Trophoblast cell (in vitro differentiated cells and primary cell): ENCODE results near the gene NBAS.
A peak's percentile ranks its signal among the peaks of the same experiment; 100 is the strongest.

Experiments
- DNase-seq, 2 donors: peaks; one replicate each; pipeline ENCODE4 v3.0.0-alpha.2; 2016
- H2AFZ ChIP-seq: 2 replicates; pipeline ENCODE4 v1.6.1; 2013; ENCODE audit warnings: low read length, moderate library complexity, mild to moderate bottlenecking; ENCODE audit not compliant: insufficient read depth, poor library complexity
- H2AK5ac ChIP-seq: 2 replicates; pipeline ENCODE4 v1.6.1; 2013; ENCODE audit warnings: mild to moderate bottlenecking, low read length
- H2BK120ac ChIP-seq: 2 replicates; pipeline ENCODE4 v1.6.1; 2013; ENCODE audit warnings: low read length, mild to moderate bottlenecking, moderate library complexity; ENCODE audit not compliant: insufficient read depth, poor library complexity
- H2BK12ac ChIP-seq: 2 replicates; pipeline ENCODE4 v1.6.1; 2013; ENCODE audit warnings: mild to moderate bottlenecking, low read length, moderate library complexity
- H2BK5ac ChIP-seq: 2 replicates; pipeline ENCODE4 v1.6.1; 2013; ENCODE audit warnings: low read length, low read depth, moderate library complexity, mild to moderate bottlenecking; ENCODE audit not compliant: poor library complexity
- H3K14ac ChIP-seq: 2 replicates; pipeline ENCODE4 v1.6.1; 2013; ENCODE audit warnings: mild to moderate bottlenecking, low read length
- H3K18ac ChIP-seq: 2 replicates; pipeline ENCODE4 v1.6.1; 2013; ENCODE audit warnings: mild to moderate bottlenecking, low read length
- H3K23ac ChIP-seq: 2 replicates; pipeline ENCODE4 v1.6.1; 2013; ENCODE audit warnings: low read length
- H3K27ac ChIP-seq: 2 replicates; pipeline ENCODE4 v1.5.1; 2013; ENCODE audit warnings: low read depth, mild to moderate bottlenecking, inconsistent platforms, low read length, moderate library complexity
- H3K27me3 ChIP-seq: 2 replicates; pipeline ENCODE4 v1.6.1; 2013; ENCODE audit warnings: inconsistent platforms, mild to moderate bottlenecking, low read length, moderate library complexity; ENCODE audit not compliant: insufficient read depth
- H3K36me3 ChIP-seq, 2 experiments: 1 replicate in 1 of 2; 2 replicates in 1 of 2; pipeline ENCODE4 v1.6.1; 2013; ENCODE audit warnings: low read length in 2 of 2, mild to moderate bottlenecking in 2 of 2, moderate library complexity in 1 of 2; ENCODE audit not compliant: insufficient read depth in 2 of 2, control insufficient read depth in 1 of 2
- H3K4ac ChIP-seq: 2 replicates; pipeline ENCODE4 v1.6.1; 2013; ENCODE audit warnings: low read depth, mild to moderate bottlenecking, low read length, moderate library complexity
- H3K4me1 ChIP-seq, 2 experiments: 1 replicate in 1 of 2; 2 replicates in 1 of 2; pipeline ENCODE4 v1.6.1; 2013; ENCODE audit warnings: low read length in 2 of 2, mild to moderate bottlenecking in 2 of 2, moderate library complexity in 1 of 2; ENCODE audit not compliant: insufficient read depth in 2 of 2, control insufficient read depth in 1 of 2
- H3K4me2 ChIP-seq: 2 replicates; pipeline ENCODE4 v1.6.1; 2013; ENCODE audit warnings: inconsistent platforms, mild to moderate bottlenecking, low read length, moderate library complexity
- H3K4me3 ChIP-seq: 2 replicates; pipeline ENCODE4 v1.5.1; 2013; ENCODE audit warnings: mild to moderate bottlenecking, low read depth, low read length, inconsistent platforms
- H3K79me1 ChIP-seq: one replicate; pipeline ENCODE4 v1.6.1; 2013; ENCODE audit warnings: low read length
- H3K79me2 ChIP-seq: 2 replicates; pipeline ENCODE4 v1.6.1; 2013; ENCODE audit warnings: low read length, mild to moderate bottlenecking; ENCODE audit not compliant: control insufficient read depth, insufficient read depth, poor library complexity
- H3K9ac ChIP-seq: 2 replicates; pipeline ENCODE4 v1.6.1; 2013; ENCODE audit warnings: mild to moderate bottlenecking, low read length
- H3K9me3 ChIP-seq: 2 replicates; pipeline ENCODE4 v1.6.1; 2013; ENCODE audit warnings: low read depth, mild to moderate bottlenecking, control low read depth, inconsistent platforms, low read length; ENCODE audit not compliant: insufficient read depth
- H4K12ac ChIP-seq: 2 replicates; pipeline ENCODE4 v1.6.1; 2013; ENCODE audit warnings: low read depth, mild to moderate bottlenecking, low read length, moderate library complexity
- H4K8ac ChIP-seq: 2 replicates; pipeline ENCODE4 v1.6.1; 2013; ENCODE audit warnings: low read depth, mild to moderate bottlenecking, low read length, moderate library complexity
- H4K91ac ChIP-seq: one replicate; pipeline ENCODE4 v1.6.1; 2013; ENCODE audit warnings: low read depth, mild to moderate bottlenecking, low read length, moderate library complexity
- WGBS: extraction: QIAGEN DNeasy Blood & Tissue Kit; methylation state at CpG from one replicate; pipeline ENCODE4 v1.1.7; 2013; ENCODE audit warnings: missing lambda C conversion rate; ENCODE audit not compliant: insufficient read length, insufficient coverage; ENCODE audit errors: extremely low coverage; 5-methylcytosine and 5-hydroxymethylcytosine counted together

The NBAS gene

DNA sequence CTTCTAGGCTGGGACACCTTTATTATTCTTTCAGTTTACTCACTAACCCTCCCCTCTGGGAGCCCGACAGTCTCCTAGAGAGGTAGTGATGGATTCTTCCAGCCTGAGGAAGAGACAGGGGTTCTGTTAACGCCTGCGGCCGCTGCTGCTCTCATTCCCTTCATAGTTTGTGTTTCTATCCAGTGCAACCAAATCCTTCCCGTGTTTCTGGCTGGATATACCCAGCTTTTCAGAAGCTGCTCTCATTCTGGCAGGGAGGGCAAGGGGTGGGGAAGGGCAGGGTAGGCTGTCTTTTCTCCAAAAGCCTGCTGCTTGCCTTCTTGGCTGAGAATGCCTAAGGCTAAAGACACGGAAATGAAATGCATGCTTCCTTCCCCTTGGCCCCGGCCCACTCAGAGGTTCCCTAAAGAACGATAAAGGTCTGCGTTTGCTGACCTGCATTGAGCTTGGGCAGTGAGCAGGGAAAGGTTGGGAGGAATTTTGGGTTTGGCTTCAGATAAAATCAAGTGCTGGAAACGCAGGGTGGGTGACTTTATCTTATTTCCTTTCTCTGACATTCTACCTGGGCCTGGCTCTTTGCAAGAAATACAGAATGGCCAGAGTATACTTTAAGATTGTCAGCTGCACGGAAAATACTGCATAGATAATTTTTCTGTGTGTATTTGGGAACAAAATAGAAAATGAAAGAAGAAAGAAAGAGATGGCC is 390.9 kb downstream of the NBAS start:
- Histone ChIP-seq H4K8ac (no peak overlapping the region), H3K9ac (no peak overlapping the region), H3K27ac (peak overlapping the region; percentile 76), H2AFZ (no peak overlapping the region), H4K12ac (no peak overlapping the region), H3K4me2 (peak overlapping the region; percentile 50), H3K27me3 (no peaks in the 10 kb centered on the region), H3K79me1 (peaks cover 3% of the 10 kb centered on the region), H2BK12ac (no peak overlapping the region), H3K36me3 (no peaks in the 10 kb centered on the region), H3K18ac (no peak overlapping the region), H2BK120ac (no peak overlapping the region), H2AK5ac (no peak overlapping the region), H3K4me3 (no peak overlapping the region), H3K9me3 (no peaks in the 10 kb centered on the region), H4K91ac (no peak overlapping the region), H3K23ac (no peak overlapping the region), H2BK5ac (peak overlapping the region; percentile 9), H3K4me1 (peaks cover 13 to 17% of the 10 kb centered on the region in 2 experiments), H3K4ac (no peak overlapping the region), H3K14ac (no peak overlapping the region), H3K79me2 (no peaks in the 10 kb centered on the region)
- peak; percentile 90 to 91 for DNase-seq
- no CpG with 5 or more reads among the region's 11 CpGs for WGBS

- Histone ChIP-seq H3K27me3 (no peaks in the 10 kb centered on the region), H2AK5ac (no peak overlapping the region), H3K9me3 (no peaks in the 10 kb centered on the region), H2AFZ (no peak overlapping the region), H3K23ac (no peak overlapping the region), H3K4ac (no peak overlapping the region), H4K12ac (no peak overlapping the region), H3K27ac (peak overlapping the region; percentile 76), H3K4me2 (peak overlapping the region; percentile 50), H3K18ac (no peak overlapping the region), H3K79me2 (no peaks in the 10 kb centered on the region), H4K8ac (no peak overlapping the region), H3K14ac (peak overlapping the region; percentile 1), H2BK120ac (peak overlapping the region; percentile 2), H4K91ac (peak overlapping the region; percentile 10), H3K79me1 (peaks cover 3% of the 10 kb centered on the region), H2BK5ac (peak overlapping the region; percentile 58), H3K9ac (no peak overlapping the region), H3K4me1 (peaks cover 13 to 17% of the 10 kb centered on the region in 2 experiments), H3K36me3 (no peaks in the 10 kb centered on the region), H2BK12ac (no peak overlapping the region), H3K4me3 (no peak overlapping the region)
- no CpG with 5 or more reads among the region's 9 CpGs for WGBS
- peak; percentile 96 to 98 for DNase-seq
These were observed 391.6 kb downstream of the NBAS start for GRCh38 chr2:15169326-15170069.

GRCh38 chr2:15168116-15168515 is 393.0 kb downstream of the NBAS start:
- Histone ChIP-seq H3K27me3 (no peaks in the 10 kb centered on the region), H4K12ac (no peak overlapping the region)
- WGBS: no CpG with 5 or more reads among the region's 6 CpGs

GRCh38 chr2:15166878-15167277 is 394.3 kb downstream of the NBAS start:
- no peak overlapping the region for H2AK5ac ChIP-seq
- peaks cover 19 to 21% of the 10 kb centered on the region in 2 experiments for H3K4me1 ChIP-seq
- H4K8ac ChIP-seq: no peak overlapping the region
- H3K4me2 ChIP-seq: no peak overlapping the region
- no peak overlapping the region for H3K18ac ChIP-seq
- no peak overlapping the region for H3K14ac ChIP-seq
- no peak overlapping the region for H4K12ac ChIP-seq
- H3K27me3 ChIP-seq: no peaks in the 10 kb centered on the region
- H3K4me3 ChIP-seq: no peak overlapping the region
- WGBS: no CpG with 5 or more reads among the region's 12 CpGs
- H2BK5ac ChIP-seq: no peak overlapping the region
- H3K9ac ChIP-seq: no peak overlapping the region
- H3K4ac ChIP-seq: no peak overlapping the region
- no peak overlapping the region for H2AFZ ChIP-seq
- H3K27ac ChIP-seq: no peak overlapping the region
- H2BK120ac ChIP-seq: no peak overlapping the region
- H2BK12ac ChIP-seq: no peak overlapping the region
- H3K36me3 ChIP-seq: no peaks in the 10 kb centered on the region
- no peaks in the 10 kb centered on the region for H3K79me2 ChIP-seq
- no peaks in the 10 kb centered on the region for H3K9me3 ChIP-seq
- H3K79me1 ChIP-seq: peaks cover 3% of the 10 kb centered on the region
- H4K91ac ChIP-seq: no peak overlapping the region
- H3K23ac ChIP-seq: no peak overlapping the region
- no peak for DNase-seq

More at GRCh38 chr2:15168116-15168515, 393.0 kb downstream of the NBAS start:
- DNase-seq: no peak
- Histone ChIP-seq H3K23ac (no peak overlapping the region), H3K9me3 (no peaks in the 10 kb centered on the region), H4K91ac (no peak overlapping the region), H2AK5ac (no peak overlapping the region), H4K8ac (no peak overlapping the region), H2BK120ac (no peak overlapping the region), H3K4me2 (no peak overlapping the region), H3K79me1 (peaks cover 3% of the 10 kb centered on the region), H3K36me3 (no peaks in the 10 kb centered on the region), H3K18ac (no peak overlapping the region), H3K14ac (no peak overlapping the region), H3K27ac (no peak overlapping the region), H2BK5ac (no peak overlapping the region), H3K9ac (no peak overlapping the region), H3K79me2 (no peaks in the 10 kb centered on the region), H2AFZ (no peak overlapping the region), H3K4me1 (peaks cover 13 to 17% of the 10 kb centered on the region in 2 experiments), H3K4me3 (no peak overlapping the region), H2BK12ac (no peak overlapping the region), H3K4ac (no peak overlapping the region)
